Colon (tissue), 2 donors: Measurements from ENCODE around the gene NTS.

Experiments
- FAIRE-seq: peaks from 2 replicates; lab custom pipeline; 2012; peaks lifted over from hg19 to GRCh38; lab: Jason Lieb, UNC
- donor health status: control.
- donor health status: control.

The NTS gene, protein sequence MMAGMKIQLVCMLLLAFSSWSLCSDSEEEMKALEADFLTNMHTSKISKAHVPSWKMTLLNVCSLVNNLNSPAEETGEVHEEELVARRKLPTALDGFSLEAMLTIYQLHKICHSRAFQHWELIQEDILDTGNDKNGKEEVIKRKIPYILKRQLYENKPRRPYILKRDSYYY

DNA sequence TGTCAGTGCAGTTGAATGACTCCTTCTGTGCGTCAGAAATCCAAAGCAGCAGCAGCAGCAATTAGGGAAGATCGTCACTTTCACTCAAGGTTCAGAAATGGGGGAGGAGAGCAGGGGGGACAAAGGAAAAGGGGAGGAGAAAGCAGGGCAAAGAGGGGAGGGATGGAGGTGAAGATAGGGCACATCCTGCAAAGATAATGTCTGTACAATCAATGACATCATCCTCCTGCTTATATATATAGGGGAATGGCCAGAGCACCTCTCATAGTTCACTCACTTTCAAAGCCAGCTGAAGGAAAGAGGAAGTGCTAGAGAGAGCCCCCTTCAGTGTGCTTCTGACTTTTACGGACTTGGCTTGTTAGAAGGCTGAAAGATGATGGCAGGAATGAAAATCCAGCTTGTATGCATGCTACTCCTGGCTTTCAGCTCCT, at the start of gene NTS:
Gene NTS (plus strand): TSS at position 265 of the 431 bp plus-strand sequence. CDS start 109 bp downstream, at position 374.
- no peak for FAIRE-seq

DNA sequence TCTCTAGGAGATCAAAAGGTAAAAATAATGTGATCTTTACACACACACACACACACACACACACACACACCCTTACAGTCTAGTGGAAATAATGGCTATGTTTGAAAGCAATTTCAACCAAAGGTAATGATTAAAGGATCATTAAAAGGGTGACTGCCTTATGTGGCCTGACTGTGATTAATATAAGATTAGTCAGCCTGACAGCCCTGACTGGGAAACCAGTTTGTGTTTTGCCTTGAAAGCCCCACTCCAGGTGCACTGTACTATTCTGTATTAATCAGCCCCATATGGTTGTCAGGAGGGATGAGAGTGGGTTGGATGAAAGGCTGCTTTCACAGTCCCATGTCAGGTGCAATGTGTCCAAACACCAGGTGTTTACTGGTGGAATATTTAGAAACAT, 48.3 kb upstream of the NTS start:
- no peak for FAIRE-seq

- no peak for FAIRE-seq
These were observed 45.5 kb upstream of the NTS start for GRCh38 chr12:85828576-85828975.

GRCh38 chr12:85829391-85829790, 44.7 kb upstream of the NTS start:
- FAIRE-seq: no peak

GRCh38 chr12:85831327-85831990, 42.6 kb upstream of the NTS start:
- FAIRE-seq: no peak

DNA sequence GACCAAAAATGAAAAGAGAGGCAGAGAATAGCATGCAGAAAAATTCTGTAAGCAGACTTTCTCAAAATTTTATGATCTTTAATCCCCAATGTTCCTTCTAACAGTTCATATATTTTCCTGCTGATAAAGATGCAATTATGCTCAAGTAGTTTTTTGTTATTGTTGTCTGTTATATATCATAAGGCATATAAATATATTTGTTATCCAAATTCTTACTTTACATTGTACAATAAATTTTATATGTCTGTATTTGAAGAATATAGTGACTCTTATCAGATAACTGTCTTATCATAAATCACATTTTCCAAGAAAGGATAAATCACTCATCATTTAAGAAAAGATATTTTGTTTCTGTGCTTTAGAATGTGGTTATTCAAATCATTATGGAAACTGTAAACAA, 40.5 kb upstream of the NTS start:
- FAIRE-seq: no peak

- no peak for FAIRE-seq
These were observed 39.7 kb upstream of the NTS start for GRCh38 chr12:85834378-85834777.

GRCh38 chr12:85835426-85836196, 38.5 kb upstream of the NTS start:
- FAIRE-seq: no peak

GRCh38 chr12:85836197-85837090, 37.7 kb upstream of the NTS start, which contains the start of gene RASSF9:
RASSF9 (minus strand) TSS chr12:85836409; CDS start chr12:85836201, 208 bp downstream.
- no peak for FAIRE-seq

GRCh38 chr12:85843606-85844310, 30.3 kb upstream of the NTS start:
- no peak for FAIRE-seq

DNA sequence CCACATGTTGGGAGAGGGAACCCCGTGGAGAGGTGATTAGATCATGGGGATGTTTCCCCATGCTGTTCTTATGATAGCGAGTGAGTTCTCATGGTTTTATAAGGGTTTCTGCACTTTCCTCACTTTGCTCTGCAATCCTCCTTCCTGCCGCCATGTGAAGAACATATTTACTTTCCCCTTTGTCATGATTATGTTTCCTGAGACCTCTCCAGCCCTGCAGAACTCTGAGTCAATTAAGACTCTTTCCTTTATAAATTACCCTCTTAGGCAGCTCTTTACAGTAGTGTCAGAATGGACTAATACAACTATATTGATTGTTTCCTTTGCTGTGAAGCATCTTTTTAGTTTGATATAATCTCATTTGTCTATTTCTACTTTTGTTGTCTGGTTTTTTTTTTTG, 24.8 kb upstream of the NTS start:
- FAIRE-seq: no peak

DNA sequence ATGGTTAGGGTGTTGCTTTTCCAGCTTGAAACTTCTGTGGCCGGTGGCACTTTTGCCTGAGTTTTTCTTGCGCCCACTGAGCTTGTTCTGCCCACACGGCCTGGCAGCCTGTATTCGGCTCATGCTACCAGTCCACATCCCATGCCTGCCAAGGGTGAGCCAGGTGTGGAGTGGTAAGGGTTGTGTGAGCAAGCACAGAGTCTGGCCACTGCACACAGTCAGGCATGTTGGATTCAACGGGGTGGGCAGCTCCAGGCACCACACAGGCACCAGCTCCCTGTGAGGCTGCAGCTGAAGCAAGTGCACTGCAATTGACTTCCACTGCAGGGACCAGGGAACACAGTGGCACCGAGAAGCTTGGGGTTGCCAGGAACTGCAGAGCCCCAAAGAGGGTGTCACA, 18.8 kb upstream of the NTS start:
- no peak for FAIRE-seq

- no peak for FAIRE-seq
These were observed 17.1 kb upstream of the NTS start for GRCh38 chr12:85856966-85857365.

- no peak for FAIRE-seq
These were observed 8.2 kb upstream of the NTS start for GRCh38 chr12:85865890-85866289.

- FAIRE-seq: no peak
These were observed 6.9 kb upstream of the NTS start for GRCh38 chr12:85866986-85867776.

GRCh38 chr12:85872497-85873091, 1.5 kb upstream of the NTS start:
- FAIRE-seq: peak; percentile 81

DNA sequence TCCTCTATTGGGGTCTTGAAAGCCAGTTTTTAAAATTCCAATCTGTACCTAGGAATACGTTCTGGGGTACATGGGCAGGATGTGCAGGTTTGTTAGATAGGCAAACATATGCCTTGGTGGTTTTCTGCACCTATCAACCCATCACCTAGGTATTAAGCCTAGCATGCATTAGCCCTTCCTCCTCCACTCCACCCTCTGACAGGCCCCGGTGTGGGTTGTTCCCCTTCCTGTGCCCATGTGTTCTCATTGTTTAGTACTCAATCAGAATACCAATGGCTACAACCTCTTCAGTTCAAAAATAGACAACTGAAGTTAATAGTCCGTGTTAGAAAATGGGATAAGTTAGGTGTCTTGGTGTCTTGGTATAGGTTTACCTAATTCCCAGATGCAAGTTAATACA, 3.4 kb downstream of the NTS start:
- FAIRE-seq: no peak

GRCh38 chr12:85883763-85884162, 9.7 kb downstream of the NTS start:
- no peak for FAIRE-seq

DNA sequence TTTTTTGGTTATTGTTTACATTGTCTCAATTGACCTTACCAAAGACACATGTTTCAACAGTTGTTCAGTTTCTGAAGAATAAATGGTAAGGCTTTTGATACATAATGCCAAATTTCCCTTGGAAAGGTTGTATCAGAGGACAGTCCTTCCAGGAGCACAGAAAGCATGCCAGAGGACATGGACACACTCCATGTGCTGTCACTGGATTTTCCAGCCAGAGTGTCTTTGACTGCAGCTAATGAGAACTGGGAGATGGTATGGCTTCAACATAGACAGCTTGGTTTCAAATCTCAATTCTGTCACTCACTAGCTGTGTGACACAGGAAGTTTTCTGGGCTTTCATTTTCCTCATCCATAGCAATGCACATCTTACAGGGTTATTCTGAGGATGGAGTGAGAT, 20.6 kb downstream of the NTS start:
- FAIRE-seq: no peak

- no peak for FAIRE-seq
These were observed 46.3 kb downstream of the NTS start for GRCh38 chr12:85920324-85920947.
